ENCODE results near the gene GUCA2B.

The GUCA2B gene

GRCh38 chr1:42142894-42143675, 10.1 kb upstream of the GUCA2B start:
- no peak for DNase-seq

GRCh38 chr1:42143896-42144710, 9.1 kb upstream of the GUCA2B start:
- no peak for DNase-seq

- no peak for DNase-seq
Measured at GRCh38 chr1:42144711-42145388, 8.4 kb upstream of the GUCA2B start.

GRCh38 chr1:42145389-42145716, 7.9 kb upstream of the GUCA2B start:
- no peak for DNase-seq

- peak; percentile 34 for DNase-seq
Measured at GRCh38 chr1:42145764-42146625, 7.2 kb upstream of the GUCA2B start.

- DNase-seq = peak; percentile 49
Measured at GRCh38 chr1:42146626-42147320, 6.4 kb upstream of the GUCA2B start.

- DNase-seq = no peak
Measured at GRCh38 chr1:42148166-42148565, 5.0 kb upstream of the GUCA2B start.

- DNase-seq = no peak
Measured at GRCh38 chr1:42150651-42151050, 2.6 kb upstream of the GUCA2B start.

- no peak for DNase-seq
Measured at GRCh38 chr1:42152119-42152518, 1.1 kb upstream of the GUCA2B start.

- no peak for DNase-seq
Measured at GRCh38 chr1:42153624-42154023, 414 bp downstream of the GUCA2B start.

GRCh38 chr1:42154685-42155084, 1.5 kb downstream of the GUCA2B start:
- DNase-seq = no peak

- DNase-seq = no peak
Measured at GRCh38 chr1:42155362-42155761, 2.2 kb downstream of the GUCA2B start.

GRCh38 chr1:42157667-42158066, 4.5 kb downstream of the GUCA2B start:
- no peak for DNase-seq

GRCh38 chr1:42158189-42158588, 5.0 kb downstream of the GUCA2B start:
- DNase-seq = no peak

GRCh38 chr1:42162181-42162580, 9.0 kb downstream of the GUCA2B start:
- DNase-seq = no peak

GRCh38 chr1:42163114-42163513, 9.9 kb downstream of the GUCA2B start:
- no peak for DNase-seq

GRCh38 chr1:42163536-42164503, 10.6 kb downstream of the GUCA2B start:
- no peak for DNase-seq

- DNase-seq = no peak
Measured at GRCh38 chr1:42164551-42165420, 11.6 kb downstream of the GUCA2B start, which contains the start of gene GUCA2A. Gene GUCA2A (minus strand): TSS chr1:42164745. CDS start chr1:42164712, 33 bp downstream.

GRCh38 chr1:42165511-42166210, 12.5 kb downstream of the GUCA2B start:
- no peak for DNase-seq

Data from right kidney (tissue), 1 donor.